GM18511 (cell line): Measurements from ENCODE around the gene PLVAP.

ENCODE experiments used
- ATAC-seq: cut with Tn5 transposase; IDR thresholded peaks from one replicate; pipeline ENCODE4 v1.9.1; 2021; ENCODE audit warnings: mild to moderate bottlenecking, moderate library complexity; ENCODE audit not compliant: unreplicated experiment

Gene PLVAP

DNA sequence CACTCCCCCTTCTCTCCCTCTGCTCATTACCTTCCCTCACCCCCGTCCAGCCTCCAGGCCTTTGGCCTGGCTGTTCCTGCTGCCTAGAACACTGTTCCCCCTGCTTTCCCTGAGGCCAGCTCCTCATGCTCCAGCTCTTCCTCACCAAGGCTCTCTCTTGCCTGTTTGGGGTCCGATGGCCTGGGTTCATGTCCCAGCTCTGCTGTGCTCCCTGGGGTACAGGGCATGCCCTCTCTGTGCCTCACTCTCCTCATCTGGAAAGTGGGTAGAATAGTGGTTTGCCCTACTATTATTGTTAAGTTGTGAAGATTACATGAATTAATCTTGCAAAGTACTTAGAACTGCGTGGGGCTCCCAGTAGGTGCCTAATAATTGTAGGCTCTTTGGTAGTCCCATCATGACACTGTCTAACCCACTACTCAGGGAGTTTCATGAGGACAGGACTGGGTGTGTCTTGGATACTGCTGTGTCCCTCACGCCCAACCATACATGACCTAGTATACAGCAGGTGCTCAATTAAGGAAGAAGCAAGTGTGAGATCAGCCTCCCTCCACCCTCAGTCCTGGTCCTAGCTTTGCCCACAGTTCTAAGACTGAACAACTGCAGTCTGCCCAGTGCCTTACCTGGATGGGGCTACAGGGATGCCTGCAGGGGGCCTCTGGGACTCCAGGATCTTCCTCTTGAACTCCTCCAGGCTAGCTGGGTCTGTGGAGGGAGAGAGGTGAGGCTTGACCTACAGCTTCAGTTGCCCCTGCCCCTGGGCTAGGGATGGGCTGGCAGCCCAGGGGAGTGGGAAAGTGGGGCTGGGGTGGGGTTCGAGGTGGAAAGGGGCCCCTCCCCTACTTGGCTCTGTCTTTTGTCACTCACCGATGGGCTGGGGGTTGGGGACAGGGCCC lies 17.0 kb downstream of the PLVAP start:
- ATAC-seq: no peak

GRCh38 chr19:17358395-17358794 lies 18.7 kb downstream of the PLVAP start:
- no peak for ATAC-seq

GRCh38 chr19:17357724-17358123 lies 19.4 kb downstream of the PLVAP start:
- no peak for ATAC-seq

GRCh38 chr19:17357078-17357666 lies 20.0 kb downstream of the PLVAP start:
- no peak for ATAC-seq

DNA sequence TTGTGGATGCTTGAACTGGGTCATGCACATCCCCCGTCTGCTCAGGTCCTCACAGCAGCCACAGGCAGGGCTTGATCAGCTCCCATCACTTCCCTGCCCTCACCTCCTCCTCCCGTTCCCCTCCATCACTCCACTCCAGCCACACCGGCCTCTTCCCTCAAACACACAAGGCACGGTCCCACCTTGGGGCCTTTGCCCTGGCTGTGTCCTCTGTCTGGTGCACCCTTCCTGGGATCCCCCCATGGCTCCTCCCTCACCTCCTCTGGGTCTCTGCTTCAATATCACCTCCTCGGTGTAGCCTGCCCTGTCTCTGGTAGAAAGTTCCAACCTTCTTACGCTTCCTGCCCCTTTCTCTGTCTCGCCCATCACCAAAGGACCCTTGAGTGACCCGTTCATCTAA lies 23.8 kb downstream of the PLVAP start:
- no peak for ATAC-seq

DNA sequence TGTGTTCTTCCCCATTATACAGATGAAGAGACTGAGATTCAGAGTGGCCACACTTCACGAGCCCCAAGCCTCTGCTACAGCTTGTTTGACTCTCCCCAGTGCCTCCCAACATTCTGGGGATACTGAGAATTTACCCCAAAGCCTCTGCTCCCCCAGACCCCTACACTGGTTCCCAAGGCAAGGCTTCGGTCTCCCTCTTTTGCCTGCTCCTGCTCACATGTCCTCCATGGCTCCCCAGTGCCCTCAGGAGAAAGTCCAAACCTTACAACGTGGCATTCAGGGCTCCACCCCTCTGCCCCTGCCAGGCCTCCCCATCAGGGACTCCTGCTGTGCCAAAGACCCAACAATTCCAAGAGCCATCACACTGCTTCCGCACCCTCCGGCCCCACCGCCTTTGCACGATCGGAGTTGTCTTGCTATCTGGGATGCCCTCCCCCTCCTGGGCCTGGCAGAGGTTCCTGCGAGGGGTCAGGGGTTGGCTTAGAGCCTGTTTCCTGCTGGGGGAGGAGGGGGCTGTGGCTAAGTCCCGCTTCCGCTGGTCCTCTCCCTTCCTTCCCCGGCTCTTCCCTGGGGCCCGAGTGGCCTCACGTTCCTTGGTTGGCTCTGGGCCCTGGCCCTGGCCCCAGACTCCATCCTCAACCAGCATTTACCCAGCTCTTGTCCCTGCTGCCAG lies 24.4 kb downstream of the PLVAP start:
- ATAC-seq: no peak

DNA sequence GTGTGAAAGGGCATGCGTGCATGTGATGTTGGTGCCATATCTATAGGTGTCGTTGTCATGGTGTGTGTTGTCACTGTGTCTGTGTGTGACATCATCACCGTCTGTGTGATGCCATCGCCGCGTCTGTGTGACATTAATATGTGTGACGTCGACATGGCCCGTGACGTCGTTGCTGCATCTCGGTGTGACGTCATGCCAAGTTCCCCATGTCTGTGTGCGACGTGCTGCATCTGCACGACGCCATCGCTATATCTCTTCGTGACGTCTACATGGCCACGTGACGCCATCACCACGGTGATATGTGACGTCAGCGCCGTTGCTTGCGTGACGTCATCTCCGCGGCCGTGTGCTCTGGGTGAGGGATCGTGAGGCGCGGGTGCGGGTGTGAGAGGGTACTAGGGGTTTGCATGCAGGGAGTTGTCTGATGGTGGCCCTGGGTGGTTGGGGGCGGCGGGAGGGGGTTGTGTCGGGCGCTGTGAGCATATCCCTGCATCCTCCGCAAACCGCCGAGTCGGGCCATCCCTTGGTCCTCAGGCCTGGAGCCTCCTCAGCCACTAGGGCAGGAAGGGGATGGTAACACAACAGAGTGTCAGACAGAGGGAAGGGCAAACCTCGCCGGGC lies 25.2 kb downstream of the PLVAP start:
- no peak for ATAC-seq

DNA sequence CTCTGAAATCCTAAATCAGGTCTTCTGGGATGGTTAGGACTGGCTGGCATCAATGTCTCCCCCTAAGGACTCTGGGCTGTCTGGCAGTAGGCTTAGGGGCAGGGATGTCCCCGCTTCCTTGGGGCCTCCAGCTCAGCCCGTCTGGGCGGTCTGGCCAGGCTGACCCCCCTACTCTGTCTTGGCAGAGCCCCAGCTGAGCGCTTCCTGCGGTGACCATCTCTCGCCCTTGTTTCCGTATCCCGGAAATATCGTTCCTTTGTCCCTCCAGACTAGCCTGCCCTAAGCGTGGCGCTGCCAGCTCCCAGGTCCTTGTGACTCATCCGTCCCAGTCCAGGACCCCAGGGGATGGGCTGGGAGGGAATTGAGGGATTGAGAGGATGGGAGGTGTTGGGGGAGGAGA lies 28.4 kb downstream of the PLVAP start:
- no peak for ATAC-seq

GRCh38 chr19:17347877-17348276 lies 29.3 kb downstream of the PLVAP start:
- no peak for ATAC-seq

GRCh38 chr19:17347361-17347760 lies 29.8 kb downstream of the PLVAP start:
- no peak for ATAC-seq

- peak; percentile 44 for ATAC-seq
These were observed 31.0 kb downstream of the PLVAP start for GRCh38 chr19:17346109-17346671.

DNA sequence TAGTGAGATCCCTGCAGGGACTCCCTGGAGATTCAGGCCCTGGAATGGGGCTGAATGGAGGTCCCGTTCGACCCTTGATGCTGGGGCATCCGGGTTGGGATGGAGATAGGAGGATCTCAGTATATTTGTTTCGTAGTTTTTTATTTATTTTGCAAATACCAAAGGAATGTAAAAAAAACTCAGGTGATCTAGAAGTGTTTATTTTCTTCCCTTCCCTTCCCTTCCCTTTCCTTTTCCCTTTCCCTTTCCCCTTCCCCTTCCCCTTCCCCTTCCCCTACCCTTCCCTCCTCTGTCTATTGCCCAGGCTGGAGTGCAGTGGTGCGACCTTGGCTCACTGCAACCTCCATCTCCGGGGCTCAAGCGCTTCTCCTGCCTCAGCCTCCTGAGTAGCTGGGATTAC lies 35.3 kb downstream of the PLVAP start:
- no peak for ATAC-seq

GRCh38 chr19:17341386-17341785 lies 35.8 kb downstream of the PLVAP start:
- no peak for ATAC-seq

DNA sequence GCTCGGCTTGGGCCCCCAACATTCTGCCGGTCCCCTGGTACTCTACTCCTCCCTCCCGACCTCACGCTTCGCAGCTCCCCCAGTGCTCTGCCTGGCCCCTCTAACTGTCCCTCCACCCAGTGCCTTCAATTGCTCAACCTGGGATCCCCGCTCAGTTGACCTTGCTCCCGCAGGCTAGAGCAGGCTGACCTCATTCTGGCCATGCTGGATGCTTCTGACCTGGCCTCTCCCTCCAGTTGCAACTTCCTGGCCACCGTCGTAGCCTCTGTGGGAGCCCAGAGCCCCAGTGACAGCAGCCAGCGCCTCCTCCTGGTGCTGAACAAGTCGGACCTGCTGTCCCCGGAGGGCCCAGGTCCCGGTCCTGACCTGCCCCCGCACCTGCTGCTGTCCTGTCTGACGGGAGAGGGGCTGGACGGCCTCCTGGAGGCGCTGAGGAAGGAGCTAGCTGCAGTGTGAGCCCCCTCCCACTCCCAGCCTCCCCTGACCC lies 36.2 kb downstream of the PLVAP start:
- no peak for ATAC-seq

GRCh38 chr19:17340302-17340870 lies 36.8 kb downstream of the PLVAP start:
- ATAC-seq: no peak

- no peak for ATAC-seq
These were observed 37.9 kb downstream of the PLVAP start for GRCh38 chr19:17339088-17339741.

DNA sequence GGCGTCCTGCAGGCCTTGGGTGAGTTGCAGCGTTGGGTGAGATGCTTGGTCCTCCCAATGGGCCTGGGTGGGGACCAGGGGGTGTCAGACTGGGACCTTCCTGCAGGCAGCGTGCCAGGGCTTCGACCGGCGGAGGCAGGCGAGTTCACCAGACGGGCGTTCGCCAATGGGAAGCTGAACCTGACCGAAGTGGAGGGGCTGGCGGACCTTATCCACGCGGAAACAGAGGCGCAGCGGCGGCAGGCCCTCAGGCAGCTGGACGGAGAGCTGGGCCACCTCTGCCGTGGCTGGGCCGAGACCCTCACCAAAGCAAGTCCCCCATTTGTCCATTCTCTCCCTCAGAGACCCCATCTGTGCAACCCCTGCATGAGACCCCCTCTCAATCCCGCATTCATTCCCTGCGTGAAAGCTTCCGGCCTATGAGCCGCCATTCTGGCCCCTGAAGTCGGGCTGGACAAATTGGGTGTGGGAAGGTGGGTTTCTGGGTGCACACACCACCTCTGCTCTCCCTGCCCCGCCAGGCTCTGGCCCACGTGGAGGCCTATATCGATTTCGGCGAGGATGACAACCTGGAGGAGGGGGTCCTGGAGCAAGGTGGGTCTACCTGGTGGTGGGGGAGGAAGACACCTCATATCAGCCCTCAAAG lies 38.6 kb downstream of the PLVAP start:
- no peak for ATAC-seq

- ATAC-seq: no peak
These were observed 39.3 kb downstream of the PLVAP start for GRCh38 chr19:17337675-17338432.
